H1 (cell line): ENCODE measurements around the gene LAMA3. TPM values are rescaled to one million over a fixed set of nuclear protein-coding genes. Genes with fewer than 3 reads are reported as not detected.

Experiments
- CTCF ChIA-PET: fragments of 300-600 bp; sonication (Branson Sonifier 250); formaldehyde crosslinking; loops from one replicate; lab custom pipeline; 2021; ENCODE audit not compliant: partially characterized antibody; lab: Charles Lee
- POLR2A ChIA-PET: fragments of 300-600 bp; sonication (Branson Sonifier 250); formaldehyde crosslinking; loops from one replicate; lab custom pipeline; 2021; ENCODE audit warnings: inconsistent platforms; ENCODE audit not compliant: partially characterized antibody; lab: Charles Lee
- DNase-seq, 2 experiments: peaks; one replicate each; pipeline versions ENCODE4 v3.0.0 to v3.0.0-alpha.2; 2010 to 2022; ENCODE audit warnings: low spot score in 2 of 2, low read depth in 1 of 2, mixed read lengths in 1 of 2
- FAIRE-seq: peaks from 2 replicates; lab custom pipeline; 2011; peaks lifted over from hg19 to GRCh38; lab: Jason Lieb, UNC
- H2AFZ ChIP-seq: 2 replicates; pipeline ENCODE4 v1.8.1; 2012; ENCODE audit warnings: low read length, inconsistent platforms
- H2AK5ac ChIP-seq: 2 replicates; pipeline ENCODE4 v1.6.1; 2013; ENCODE audit warnings: low read depth, low read length
- H2BK120ac ChIP-seq: replicated peaks from 2 replicates; pipeline ENCODE3; 2013; ENCODE audit warnings: low read depth, low read length, inconsistent platforms
- H2BK12ac ChIP-seq: 2 replicates; pipeline ENCODE4 v1.6.1; 2013; ENCODE audit warnings: low read depth, low read length
- H2BK15ac ChIP-seq: 2 replicates; pipeline ENCODE4 v1.6.1; 2013; ENCODE audit warnings: low read length
- H2BK20ac ChIP-seq: 2 replicates; pipeline ENCODE4 v1.6.1; 2013; ENCODE audit warnings: low read length
- H2BK5ac ChIP-seq: 2 replicates; pipeline ENCODE4 v1.6.1; 2013; ENCODE audit warnings: low read depth, low read length
- H3K14ac ChIP-seq: 2 replicates; pipeline ENCODE4 v1.6.1; 2013; ENCODE audit warnings: inconsistent platforms; ENCODE audit not compliant: insufficient read length
- H3K18ac ChIP-seq: 2 replicates; pipeline ENCODE4 v1.6.1; 2013; ENCODE audit warnings: low read length; ENCODE audit errors: extremely low read depth
- H3K23ac ChIP-seq: 2 replicates; pipeline ENCODE4 v1.6.1; 2013; ENCODE audit warnings: inconsistent platforms; ENCODE audit not compliant: insufficient read length
- H3K23me2 ChIP-seq: 2 replicates; pipeline ENCODE4 v1.6.1; 2013; ENCODE audit warnings: low read depth, low read length
- H3K27ac ChIP-seq: 2 replicates; pipeline ENCODE4 v1.6.1; 2011; ENCODE audit warnings: low read depth, low read length, inconsistent platforms
- H3K27me3 ChIP-seq, 4 experiments: replicated peaks in 1 of 4; 1 replicate in 1 of 4; 2 replicates in 3 of 4; pipeline versions ENCODE4 v1.6.1 to v1.8.1; 2011 to 2013; ENCODE audit warnings: low read length in 3 of 4, mild to moderate bottlenecking in 3 of 4, inconsistent platforms in 2 of 4, mixed read lengths in 2 of 4, moderate library complexity in 1 of 4; ENCODE audit not compliant: control insufficient read depth in 3 of 4, insufficient read depth in 3 of 4; ENCODE audit errors: extremely low read depth in 1 of 4
- H3K36me3 ChIP-seq, 4 experiments: 2 replicates each; pipeline versions ENCODE4 v1.6.1 to v1.8.1; 2011 to 2013; ENCODE audit warnings: mild to moderate bottlenecking in 4 of 4, low read length in 3 of 4, moderate library complexity in 2 of 4, control low read depth in 1 of 4, inconsistent platforms in 1 of 4; ENCODE audit not compliant: insufficient read depth in 4 of 4, control insufficient read depth in 2 of 4
- H3K4ac ChIP-seq: replicated peaks from 2 replicates; pipeline ENCODE3; 2013; ENCODE audit warnings: low read length, low read depth, mixed read lengths, inconsistent platforms; ENCODE audit not compliant: insufficient read length
- H3K4me1 ChIP-seq, 4 experiments: replicated peaks in 1 of 4; 1 replicate in 1 of 4; 2 replicates in 3 of 4; pipeline versions ENCODE4 v1.6.1 to v1.8.1; 2011 to 2013; ENCODE audit warnings: low read length in 3 of 4, inconsistent platforms in 2 of 4, mixed read lengths in 1 of 4; ENCODE audit not compliant: insufficient read depth in 4 of 4, control insufficient read depth in 3 of 4
- H3K4me2 ChIP-seq, 2 experiments: 2 replicates each; pipeline versions ENCODE4 v1.6.1 to v1.8.1; 2011 to 2013; ENCODE audit warnings: low read depth in 2 of 2, low read length in 2 of 2, control low read depth in 1 of 2, inconsistent platforms in 1 of 2, mild to moderate bottlenecking in 1 of 2; ENCODE audit not compliant: insufficient read depth in 1 of 2
- H3K4me3 ChIP-seq, 4 experiments: fragments of 200-600, 300-600 bp in 1 of 4; sonication (generic), shearing (Covaris generic), sonication (Bioruptor Twin) in 1 of 4; 2 replicates each; pipeline versions ENCODE4 v1.5.1 to v1.8.1; 2011 to 2016; ENCODE audit warnings: low read length in 4 of 4, low read depth in 3 of 4, control low read depth in 2 of 4, inconsistent platforms in 2 of 4, mild to moderate bottlenecking in 2 of 4, mixed read lengths in 1 of 4, moderate library complexity in 1 of 4; ENCODE audit not compliant: insufficient read depth in 2 of 4; ENCODE audit errors: extremely low read depth in 1 of 4
- H3K56ac ChIP-seq: replicated peaks from 2 replicates; pipeline ENCODE3; 2013; ENCODE audit warnings: low read depth, mild to moderate bottlenecking, mixed read lengths, low read length, inconsistent platforms; ENCODE audit not compliant: insufficient read length
- H3K79me1 ChIP-seq: 2 replicates; pipeline ENCODE4 v1.6.1; 2013; ENCODE audit warnings: low read depth, low read length, control low read depth
- H3K79me2 ChIP-seq, 2 experiments: 2 replicates each; pipeline versions ENCODE4 v1.6.1 to v1.8.1; 2012 to 2013; ENCODE audit warnings: low read length in 2 of 2, mild to moderate bottlenecking in 2 of 2, inconsistent platforms in 1 of 2; ENCODE audit not compliant: insufficient read depth in 2 of 2, control insufficient read depth in 1 of 2
- H3K9ac ChIP-seq, 4 experiments: replicated peaks in 1 of 4; 1 replicate in 1 of 4; 2 replicates in 3 of 4; pipeline versions ENCODE4 v1.6.1 to v1.8.1; 2011 to 2013; ENCODE audit warnings: low read depth in 3 of 4, low read length in 3 of 4, control low read depth in 2 of 4, mild to moderate bottlenecking in 2 of 4, moderate library complexity in 2 of 4, inconsistent platforms in 1 of 4; ENCODE audit errors: extremely low read depth in 1 of 4
- H3K9me3 ChIP-seq, 2 experiments: 2 replicates each; pipeline versions ENCODE4 v1.6.1 to v1.8.1; 2012 to 2013; ENCODE audit warnings: mild to moderate bottlenecking in 2 of 2, moderate library complexity in 2 of 2, control low read depth in 1 of 2, inconsistent platforms in 1 of 2, low read depth in 1 of 2, low read length in 1 of 2, mixed read lengths in 1 of 2; ENCODE audit not compliant: insufficient read depth in 2 of 2
- H4K20me1 ChIP-seq, 2 experiments: replicated peaks in 1 of 2; 2 replicates each; pipeline versions ENCODE3 to v1.8.1; 2011 to 2013; ENCODE audit warnings: inconsistent platforms in 2 of 2, low read length in 2 of 2, mild to moderate bottlenecking in 1 of 2; ENCODE audit not compliant: insufficient read depth in 2 of 2, control insufficient read depth in 1 of 2
- H4K5ac ChIP-seq: 2 replicates; pipeline ENCODE4 v1.6.1; 2013; ENCODE audit warnings: low read length, low read depth, mixed read lengths, inconsistent platforms; ENCODE audit not compliant: insufficient read length
- H4K8ac ChIP-seq: 2 replicates; pipeline ENCODE4 v1.8.0; 2013; ENCODE audit warnings: mild to moderate bottlenecking, moderate library complexity, low read length, inconsistent platforms; ENCODE audit not compliant: insufficient read depth; ENCODE audit errors: extremely low read depth
- H4K91ac ChIP-seq: replicated peaks from 2 replicates; pipeline ENCODE3; 2013; ENCODE audit warnings: low read length, mixed read lengths, inconsistent platforms; ENCODE audit not compliant: insufficient read length
- CBX8 ChIP-seq: fragments of 300-800, 300-1000 bp; sonication (generic); IDR thresholded peaks from 2 replicates; pipeline ENCODE4 v1.7.1; 2016; ENCODE audit warnings: low read depth, low read length, borderline replicate concordance
- CHD2 ChIP-seq: IDR thresholded peaks from 2 replicates; pipeline ENCODE4 v1.6.1; 2012; ENCODE audit warnings: low read length, improper control_type of control experiment
- CTBP2 ChIP-seq: IDR thresholded peaks from 2 replicates; pipeline ENCODE4 v1.7.0; 2011; ENCODE audit warnings: borderline replicate concordance, mild to moderate bottlenecking, moderate library complexity, mixed read lengths, low read length; ENCODE audit not compliant: insufficient read depth, insufficient read length
- EGR1 ChIP-seq: IDR thresholded peaks from 2 replicates; pipeline ENCODE4 v1.6.1; 2011; ENCODE audit warnings: low read depth, low read length, borderline replicate concordance
- HDAC6 ChIP-seq: IDR thresholded peaks from one replicate; pipeline ENCODE4 v1.7.1; 2012; ENCODE audit warnings: low read depth, mild to moderate bottlenecking, inconsistent platforms, low read length, moderate library complexity
- KDM1A ChIP-seq: fragments of 200-600, 300-600 bp; sonication (generic); IDR thresholded peaks from 2 replicates; pipeline ENCODE4 v1.7.1; 2016; ENCODE audit warnings: mild to moderate bottlenecking, low read length, borderline replicate concordance
- PHF8 ChIP-seq: fragments of 200-600 bp; sonication (generic); conservative IDR thresholded peaks from 2 replicates; pipeline ENCODE4 v1.7.1; 2012; ENCODE audit warnings: low read depth, mild to moderate bottlenecking, inconsistent platforms, low read length, moderate library complexity
- POU5F1 ChIP-seq: IDR thresholded peaks from 2 replicates; pipeline ENCODE4 v1.6.1; 2011; ENCODE audit warnings: low read depth, mild to moderate bottlenecking, low read length, moderate library complexity
- SIRT6 ChIP-seq: IDR thresholded peaks from one replicate; pipeline ENCODE4 v1.7.1; 2012; ENCODE audit warnings: low read length, inconsistent platforms
- SIX5 ChIP-seq: IDR thresholded peaks from 2 replicates; pipeline ENCODE4 v1.6.1; 2011; ENCODE audit warnings: mild to moderate bottlenecking, low read depth, low read length
- TCF12 ChIP-seq: IDR thresholded peaks from 2 replicates; pipeline ENCODE4 v1.6.1; 2011; ENCODE audit warnings: low read depth, mild to moderate bottlenecking, low read length
- TEAD4 ChIP-seq: IDR thresholded peaks from 2 replicates; pipeline ENCODE4 v1.6.1; 2012; ENCODE audit warnings: low read depth, low read length, inconsistent platforms, mixed read lengths
- WGBS, 2 experiments: shearing (Covaris generic) in 1 of 2; methylation state at CpG; one replicate each; pipeline versions ENCODE4 v1.1.6 to v1.1.7; 2013 to 2015; ENCODE audit warnings: low lambda C conversion rate in 2 of 2, mixed read lengths in 2 of 2, inconsistent platforms in 1 of 2, low coverage in 1 of 2, missing lambda C conversion rate in 1 of 2; ENCODE audit not compliant: insufficient replicate concordance in 2 of 2, insufficient coverage in 1 of 2, insufficient read length in 1 of 2; ENCODE audit errors: extremely low coverage in 1 of 2, missing lambda C conversion rate in 1 of 2; 5-methylcytosine and 5-hydroxymethylcytosine counted together
- polyA plus RNA-seq, 7 experiments: library from polyadenylated mRNA; depleted of rRNA in 3 of 7; stranded (reverse) in 5 of 7; unstranded in 2 of 7; fragments of >200 nt in 5 of 7; fragments of 200-250 nt in 2 of 7; gene quantifications; 1 replicate in 5 of 7; 2 replicates in 1 of 7; 4 replicates in 1 of 7; pipeline versions ENCODE4 v1.2.1 to v1.2.3, GENCODE V29; 2011 to 2013; ENCODE audit warnings: missing spikeins in 2 of 7, mixed read lengths in 2 of 7
- total RNA-seq: library from RNA; stranded (reverse); fragmentation: NEBNext Ultra II Directional; extraction: Animal tissue kit (Norgen Biotek cat#: 25700); gene quantifications from 2 replicates; pipeline ENCODE4 v1.2.1, GENCODE V29; 2021
- TF ChIP-seq, protein P1 (sequence below): IDR thresholded peaks from 2 replicates; pipeline ENCODE4 v1.6.1; 2012; ENCODE audit warnings: inconsistent platforms
- TF ChIP-seq, protein P2 (sequence below): IDR thresholded peaks from 2 replicates; pipeline ENCODE4 v1.6.1; 2011; ENCODE audit warnings: low read depth, mild to moderate bottlenecking, low read length; ENCODE audit not compliant: insufficient read depth

LAMA3 gene
- total and polyA plus RNA-seq, 2 of the 8 experiments (the other 6 are each of a cell fraction or from before 2014, with no cell fraction given) = 0.76 to 5.0 TPM

DNA sequence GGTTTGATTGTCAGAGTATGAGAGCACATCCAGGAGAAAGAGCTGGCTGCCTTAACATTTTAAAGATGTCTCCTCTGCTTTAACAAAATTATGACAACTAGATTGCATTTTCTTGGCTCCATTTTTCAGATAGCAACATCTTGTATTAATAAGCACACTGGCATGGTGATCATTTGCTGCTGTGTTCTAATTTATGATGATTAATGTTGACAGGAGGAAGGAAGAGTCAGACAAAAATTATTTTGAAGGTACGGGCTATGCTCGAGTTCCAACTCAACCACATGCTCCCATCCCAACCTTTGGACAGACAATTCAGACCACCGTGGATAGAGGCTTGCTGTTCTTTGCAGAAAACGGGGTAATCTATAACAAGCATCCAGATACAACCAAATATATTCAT, 227.1 kb downstream of the LAMA3 start:
- no peaks in the 10 kb centered on the region for H3K9me3 ChIP-seq
- no peaks in the 10 kb centered on the region for H3K27me3 ChIP-seq
- no peak overlapping the region for H3K14ac ChIP-seq
- ChIA-PET CTCF (no interaction called here), POLR2A (no interaction called here)
- H2AK5ac ChIP-seq = no peak overlapping the region
- no peak overlapping the region for H3K27ac ChIP-seq
- H4K91ac ChIP-seq = no peak overlapping the region
- H2BK120ac ChIP-seq = no peak overlapping the region
- no peak overlapping the region for H3K56ac ChIP-seq
- FAIRE-seq (no peak), DNase-seq (no peak)
- no peak overlapping the region for H3K4me2 ChIP-seq
- H2AFZ ChIP-seq = no peak overlapping the region
- H3K79me2 ChIP-seq = no peaks in the 10 kb centered on the region
- H2BK12ac ChIP-seq = no peak overlapping the region
- no peak overlapping the region for H4K5ac ChIP-seq
- H3K4me1 ChIP-seq = no peaks in the 10 kb centered on the region
- H3K4ac ChIP-seq = no peak overlapping the region
- no peaks in the 10 kb centered on the region for H3K23me2 ChIP-seq
- H3K79me1 ChIP-seq = no peaks in the 10 kb centered on the region
- no peak overlapping the region for H2BK20ac ChIP-seq
- WGBS, 2 experiments = 86% methylated on average over 4 of the region's 4 CpGs; no CpG with 5 or more reads in 1 of the 2 experiments
- no peaks in the 10 kb centered on the region for H3K36me3 ChIP-seq
- H4K8ac ChIP-seq = no peak overlapping the region
- no peak overlapping the region for H2BK5ac ChIP-seq
- H3K9ac ChIP-seq = no peak overlapping the region
- H3K4me3 ChIP-seq = no peak overlapping the region
- no peak overlapping the region for H3K23ac ChIP-seq
- H3K18ac ChIP-seq = no peak overlapping the region
- H4K20me1 ChIP-seq = no peaks in the 10 kb centered on the region
- no peak overlapping the region for H2BK15ac ChIP-seq
- TF ChIP-seq CTBP2 (no peak), SIRT6 (no peak), TEAD4 (no peak), PHF8 (no peak), CHD2 (no peak), EGR1 (no peak), CBX8 (no peak), SIX5 (no peak), TCF12 (no peak), KDM1A (no peak), POU5F1 (no peak), HDAC6 (no peak)
- TF ChIP-seq, protein P1, sequence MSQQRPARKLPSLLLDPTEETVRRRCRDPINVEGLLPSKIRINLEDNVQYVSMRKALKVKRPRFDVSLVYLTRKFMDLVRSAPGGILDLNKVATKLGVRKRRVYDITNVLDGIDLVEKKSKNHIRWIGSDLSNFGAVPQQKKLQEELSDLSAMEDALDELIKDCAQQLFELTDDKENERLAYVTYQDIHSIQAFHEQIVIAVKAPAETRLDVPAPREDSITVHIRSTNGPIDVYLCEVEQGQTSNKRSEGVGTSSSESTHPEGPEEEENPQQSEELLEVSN = no peak
- TF ChIP-seq, protein P2, sequence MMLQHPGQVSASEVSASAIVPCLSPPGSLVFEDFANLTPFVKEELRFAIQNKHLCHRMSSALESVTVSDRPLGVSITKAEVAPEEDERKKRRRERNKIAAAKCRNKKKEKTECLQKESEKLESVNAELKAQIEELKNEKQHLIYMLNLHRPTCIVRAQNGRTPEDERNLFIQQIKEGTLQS = no peak
